Measurements from ENCODE around the gene TTC27. TPM values are rescaled to one million over a fixed set of nuclear protein-coding genes. Genes with fewer than 3 reads are reported as not detected.
"Not testable (repeated sequence)": the region's sequence is repeated elsewhere in the genome, so short reads cannot be mapped to it uniquely, and the experiment has no call there.

Gene TTC27
- total and polyA plus RNA-seq, 2 donors = 10.9 to 17.8 TPM

- H3K27me3 ChIP-seq (ENCODE audit: control insufficient read depth in 2 of 2, insufficient read depth in 1 of 2, low read length in 1 of 2) = no peaks in the 10 kb centered on the region
- no peak for DNase-seq (ENCODE audit: low read depth in 6 of 9, low spot score in 9 of 9)
- no peak overlapping the region for H3K27ac ChIP-seq (ENCODE audit: low read depth in 1 of 2, low read length in 1 of 2)
- H3K4me1 ChIP-seq (ENCODE audit: control insufficient read depth in 2 of 2, insufficient read depth in 2 of 2, low read length in 2 of 2) = no peaks in the 10 kb centered on the region
- H3K4me3 ChIP-seq (ENCODE audit: low read length in 2 of 2) = no peak overlapping the region
- WGBS = 100% methylated on average over 1 of the region's 1 CpG
- H3K36me3 ChIP-seq (ENCODE audit: control insufficient read depth in 2 of 2, insufficient read depth in 2 of 2, low read length in 1 of 2) = no peaks in the 10 kb centered on the region
- H3K9me3 ChIP-seq (ENCODE audit: control insufficient read depth in 2 of 2, insufficient read depth in 1 of 2, low read length in 1 of 2) = no peaks in the 10 kb centered on the region
Observed at GRCh38 chr2:32748158-32748557, 120.3 kb downstream of the TTC27 start.

- H3K27me3 ChIP-seq (ENCODE audit: control insufficient read depth in 2 of 2, insufficient read depth in 1 of 2, low read length in 1 of 2) = no peaks in the 10 kb centered on the region
- no peaks in the 10 kb centered on the region for H3K9me3 ChIP-seq (ENCODE audit: control insufficient read depth in 2 of 2, insufficient read depth in 1 of 2, low read length in 1 of 2)
- H3K4me1 ChIP-seq (ENCODE audit: control insufficient read depth in 2 of 2, insufficient read depth in 2 of 2, low read length in 2 of 2) = no peaks in the 10 kb centered on the region
- H3K27ac ChIP-seq (ENCODE audit: low read depth in 1 of 2, low read length in 1 of 2) = no peak overlapping the region
- H3K36me3 ChIP-seq (ENCODE audit: control insufficient read depth in 2 of 2, insufficient read depth in 2 of 2, low read length in 1 of 2) = no peaks in the 10 kb centered on the region
- no peak overlapping the region for H3K4me3 ChIP-seq (ENCODE audit: low read length in 2 of 2)
- no peak for DNase-seq (ENCODE audit: low read depth in 6 of 9, low spot score in 9 of 9)
Observed at GRCh38 chr2:32750880-32751279, 123.0 kb downstream of the TTC27 start.

- H3K36me3 ChIP-seq (ENCODE audit: control insufficient read depth in 2 of 2, insufficient read depth in 2 of 2, low read length in 1 of 2) = no peaks in the 10 kb centered on the region
- H3K27ac ChIP-seq (ENCODE audit: low read depth in 1 of 2, low read length in 1 of 2) = no peak overlapping the region
- no peak overlapping the region for H3K4me3 ChIP-seq (ENCODE audit: low read length in 2 of 2)
- H3K4me1 ChIP-seq (ENCODE audit: control insufficient read depth in 2 of 2, insufficient read depth in 2 of 2, low read length in 2 of 2) = no peaks in the 10 kb centered on the region
- DNase-seq (ENCODE audit: low read depth in 6 of 9, low spot score in 9 of 9) = no peak
- no peaks in the 10 kb centered on the region for H3K27me3 ChIP-seq (ENCODE audit: control insufficient read depth in 2 of 2, insufficient read depth in 1 of 2, low read length in 1 of 2)
- 98% methylated on average over 2 of the region's 2 CpGs for WGBS
- no peaks in the 10 kb centered on the region for H3K9me3 ChIP-seq (ENCODE audit: control insufficient read depth in 2 of 2, insufficient read depth in 1 of 2, low read length in 1 of 2)
Observed at GRCh38 chr2:32752205-32752604, 124.4 kb downstream of the TTC27 start.

GRCh38 chr2:32752952-32753351 lies 125.1 kb downstream of the TTC27 start:
- H3K4me3 ChIP-seq (ENCODE audit: low read length in 2 of 2) = no peak overlapping the region
- H3K27ac ChIP-seq (ENCODE audit: low read depth in 1 of 2, low read length in 1 of 2) = no peak overlapping the region
- H3K4me1 ChIP-seq (ENCODE audit: control insufficient read depth in 2 of 2, insufficient read depth in 2 of 2, low read length in 2 of 2) = no peaks in the 10 kb centered on the region
- no peaks in the 10 kb centered on the region for H3K9me3 ChIP-seq (ENCODE audit: control insufficient read depth in 2 of 2, insufficient read depth in 1 of 2, low read length in 1 of 2)
- 99% methylated on average over 5 of the region's 5 CpGs for WGBS
- DNase-seq (ENCODE audit: low read depth in 6 of 9, low spot score in 9 of 9) = no peak
- no peaks in the 10 kb centered on the region for H3K27me3 ChIP-seq (ENCODE audit: control insufficient read depth in 2 of 2, insufficient read depth in 1 of 2, low read length in 1 of 2)
- no peaks in the 10 kb centered on the region for H3K36me3 ChIP-seq (ENCODE audit: control insufficient read depth in 2 of 2, insufficient read depth in 2 of 2, low read length in 1 of 2)

GRCh38 chr2:32754676-32755075 lies 126.8 kb downstream of the TTC27 start:
- not testable (repeated sequence) for H3K27ac ChIP-seq (ENCODE audit: low read depth in 1 of 2, low read length in 1 of 2); H3K4me3 ChIP-seq (ENCODE audit: low read length in 2 of 2); H3K4me1 ChIP-seq (ENCODE audit: control insufficient read depth in 2 of 2, insufficient read depth in 2 of 2, low read length in 2 of 2); DNase-seq (ENCODE audit: low read depth in 6 of 9, low spot score in 9 of 9); H3K27me3 ChIP-seq (ENCODE audit: control insufficient read depth in 2 of 2, insufficient read depth in 1 of 2, low read length in 1 of 2); H3K9me3 ChIP-seq (ENCODE audit: control insufficient read depth in 2 of 2, insufficient read depth in 1 of 2, low read length in 1 of 2); H3K36me3 ChIP-seq (ENCODE audit: control insufficient read depth in 2 of 2, insufficient read depth in 2 of 2, low read length in 1 of 2)
- WGBS = 83% methylated on average over 28 of the region's 31 CpGs

GRCh38 chr2:32755666-32756065 lies 127.8 kb downstream of the TTC27 start:
- 99% methylated on average over 1 of the region's 1 CpG for WGBS
- H3K4me3 ChIP-seq (ENCODE audit: low read length in 2 of 2) = no peak overlapping the region
- no peak overlapping the region for H3K27ac ChIP-seq (ENCODE audit: low read depth in 1 of 2, low read length in 1 of 2)
- H3K27me3 ChIP-seq (ENCODE audit: control insufficient read depth in 2 of 2, insufficient read depth in 1 of 2, low read length in 1 of 2) = no peaks in the 10 kb centered on the region
- no peaks in the 10 kb centered on the region for H3K9me3 ChIP-seq (ENCODE audit: control insufficient read depth in 2 of 2, insufficient read depth in 1 of 2, low read length in 1 of 2)
- no peaks in the 10 kb centered on the region for H3K4me1 ChIP-seq (ENCODE audit: control insufficient read depth in 2 of 2, insufficient read depth in 2 of 2, low read length in 2 of 2)
- DNase-seq (ENCODE audit: low read depth in 6 of 9, low spot score in 9 of 9) = no peak
- peaks cover 0 to 3% of the 10 kb centered on the region in 2 donors for H3K36me3 ChIP-seq (ENCODE audit: control insufficient read depth in 2 of 2, insufficient read depth in 2 of 2, low read length in 1 of 2)

GRCh38 chr2:32756074-32756727 lies 128.4 kb downstream of the TTC27 start:
- no peaks in the 10 kb centered on the region for H3K27me3 ChIP-seq (ENCODE audit: control insufficient read depth in 2 of 2, insufficient read depth in 1 of 2, low read length in 1 of 2)
- H3K4me1 ChIP-seq (ENCODE audit: control insufficient read depth in 2 of 2, insufficient read depth in 2 of 2, low read length in 2 of 2) = no peaks in the 10 kb centered on the region
- peaks cover 0 to 3% of the 10 kb centered on the region in 2 donors for H3K36me3 ChIP-seq (ENCODE audit: control insufficient read depth in 2 of 2, insufficient read depth in 2 of 2, low read length in 1 of 2)
- 47% methylated on average over 7 of the region's 7 CpGs for WGBS
- no peaks in the 10 kb centered on the region for H3K9me3 ChIP-seq (ENCODE audit: control insufficient read depth in 2 of 2, insufficient read depth in 1 of 2, low read length in 1 of 2)
- DNase-seq (ENCODE audit: low read depth in 6 of 9, low spot score in 9 of 9) = no peak
- H3K4me3 ChIP-seq (ENCODE audit: low read length in 2 of 2) = no peak overlapping the region
- H3K27ac ChIP-seq (ENCODE audit: low read depth in 1 of 2, low read length in 1 of 2) = no peak overlapping the region

GRCh38 chr2:32758232-32758631 lies 130.4 kb downstream of the TTC27 start:
- Histone ChIP-seq H3K4me1 (ENCODE audit: control insufficient read depth in 2 of 2, insufficient read depth in 2 of 2, low read length in 2 of 2) (no peaks in the 10 kb centered on the region), H3K27me3 (ENCODE audit: control insufficient read depth in 2 of 2, insufficient read depth in 1 of 2, low read length in 1 of 2) (no peaks in the 10 kb centered on the region), H3K9me3 (ENCODE audit: control insufficient read depth in 2 of 2, insufficient read depth in 1 of 2, low read length in 1 of 2) (no peaks in the 10 kb centered on the region), H3K36me3 (ENCODE audit: control insufficient read depth in 2 of 2, insufficient read depth in 2 of 2, low read length in 1 of 2) (peaks cover 0 to 3% of the 10 kb centered on the region in 2 donors), H3K4me3 (ENCODE audit: low read length in 2 of 2) (no peak overlapping the region), H3K27ac (ENCODE audit: low read depth in 1 of 2, low read length in 1 of 2) (no peak overlapping the region)
- no peak for DNase-seq (ENCODE audit: low read depth in 6 of 9, low spot score in 9 of 9)
- 92% methylated on average over 11 of the region's 11 CpGs for WGBS

- Histone ChIP-seq H3K27me3 (ENCODE audit: control insufficient read depth in 2 of 2, insufficient read depth in 1 of 2, low read length in 1 of 2) (no peaks in the 10 kb centered on the region), H3K9me3 (ENCODE audit: control insufficient read depth in 2 of 2, insufficient read depth in 1 of 2, low read length in 1 of 2) (no peaks in the 10 kb centered on the region), H3K27ac (ENCODE audit: low read depth in 1 of 2, low read length in 1 of 2) (no peak overlapping the region), H3K4me1 (ENCODE audit: control insufficient read depth in 2 of 2, insufficient read depth in 2 of 2, low read length in 2 of 2) (no peaks in the 10 kb centered on the region), H3K4me3 (ENCODE audit: low read length in 2 of 2) (no peak overlapping the region), H3K36me3 (ENCODE audit: control insufficient read depth in 2 of 2, insufficient read depth in 2 of 2, low read length in 1 of 2) (peaks cover 0 to 3% of the 10 kb centered on the region in 2 donors)
- no peak for DNase-seq (ENCODE audit: low read depth in 6 of 9, low spot score in 9 of 9)
- WGBS = 97% methylated on average over 4 of the region's 4 CpGs
Observed at GRCh38 chr2:32760628-32761027, 132.8 kb downstream of the TTC27 start.
